ENCODE data around the gene SPSB1.

The SPSB1 gene

GRCh38 chr1:9402256-9402616 lies 109.5 kb downstream of the SPSB1 start:
- no peak overlapping the region for H3K4me3 ChIP-seq (ENCODE audit: low read depth, low read length)
- no peak for DNase-seq (ENCODE audit: low read depth)
- no peak for TF ChIP-seq CTCF (IDR thresholded peaks at IDR 0.05; ENCODE audit: insufficient read depth, low read depth, low read length, missing control alignments)

GRCh38 chr1:9402717-9403225 lies 110.1 kb downstream of the SPSB1 start:
- DNase-seq (ENCODE audit: low read depth) = no peak
- H3K4me3 ChIP-seq (ENCODE audit: low read depth, low read length) = no peak overlapping the region
- TF ChIP-seq CTCF (IDR thresholded peaks at IDR 0.05; ENCODE audit: insufficient read depth, low read depth, low read length, missing control alignments) = no peak

GRCh38 chr1:9404117-9404914 lies 111.6 kb downstream of the SPSB1 start:
- TF ChIP-seq CTCF (IDR thresholded peaks at IDR 0.05; ENCODE audit: insufficient read depth, low read depth, low read length, missing control alignments) = no peak
- DNase-seq (ENCODE audit: low read depth) = no peak
- no peak overlapping the region for H3K4me3 ChIP-seq (ENCODE audit: low read depth, low read length)

- no peak for DNase-seq (ENCODE audit: low read depth)
Observed at GRCh38 chr1:9406111-9406510, 113.4 kb downstream of the SPSB1 start.

GRCh38 chr1:9410737-9411297 lies 118.1 kb downstream of the SPSB1 start:
- peak; percentile 93 for DNase-seq (ENCODE audit: low read depth)
- TF ChIP-seq CTCF (IDR thresholded peaks at IDR 0.05; ENCODE audit: insufficient read depth, low read depth, low read length, missing control alignments) = no peak
- no peak overlapping the region for H3K4me3 ChIP-seq (ENCODE audit: low read depth, low read length)

More at GRCh38 chr1:9406111-9406510, 113.4 kb downstream of the SPSB1 start:
- no peak overlapping the region for H3K4me3 ChIP-seq (ENCODE audit: low read depth, low read length)
- no peak for TF ChIP-seq CTCF (IDR thresholded peaks at IDR 0.05; ENCODE audit: insufficient read depth, low read depth, low read length, missing control alignments)

GRCh38 chr1:9413071-9413876 lies 120.6 kb downstream of the SPSB1 start:
- H3K4me3 ChIP-seq (ENCODE audit: low read depth, low read length) = peak overlapping the region; percentile 39
- no peak for TF ChIP-seq CTCF (IDR thresholded peaks at IDR 0.05; ENCODE audit: insufficient read depth, low read depth, low read length, missing control alignments)
- peak; percentile 96 for DNase-seq (ENCODE audit: low read depth)
